Duodenal mucosa (tissue), 2 donors: Measurements from ENCODE around the gene BLVRB.
A peak's percentile ranks its signal among the peaks of the same experiment; 100 is the strongest.

ENCODE experiments used
- H3K27ac ChIP-seq: one replicate; pipeline ENCODE4 v1.7.0; 2013; ENCODE audit warnings: low read depth, low read length
- H3K27me3 ChIP-seq, 2 donors: one replicate each; pipeline ENCODE4 v1.7.0; 2013; ENCODE audit warnings: low read length in 2 of 2, control low read depth in 1 of 2; ENCODE audit not compliant: insufficient read depth in 2 of 2, control insufficient read depth in 1 of 2
- H3K36me3 ChIP-seq, 2 donors: one replicate each; pipeline ENCODE4 v1.7.0; 2013; ENCODE audit warnings: low read length in 2 of 2, control low read depth in 1 of 2; ENCODE audit not compliant: insufficient read depth in 2 of 2, control insufficient read depth in 1 of 2
- H3K4me1 ChIP-seq, 2 donors: one replicate each; pipeline ENCODE4 v1.7.0; 2013; ENCODE audit warnings: low read length in 2 of 2, control low read depth in 1 of 2; ENCODE audit not compliant: insufficient read depth in 2 of 2, control insufficient read depth in 1 of 2
- H3K4me3 ChIP-seq, 2 donors: one replicate each; pipeline ENCODE4 v1.7.0; 2013; ENCODE audit warnings: low read length in 2 of 2, low read depth in 1 of 2
- H3K9ac ChIP-seq, 2 donors: one replicate each; pipeline ENCODE4 v1.7.0; 2013; ENCODE audit warnings: low read length in 2 of 2, low read depth in 1 of 2
- H3K9me3 ChIP-seq, 2 donors: one replicate each; pipeline ENCODE4 v1.7.0; 2013; ENCODE audit warnings: low read length in 2 of 2, control low read depth in 1 of 2; ENCODE audit not compliant: control insufficient read depth in 1 of 2

Gene BLVRB

GRCh38 chr19:40417643-40417981, 47.9 kb downstream of the BLVRB start:
- H3K9me3 ChIP-seq = no peaks in the 10 kb centered on the region
- no peak overlapping the region for H3K4me3 ChIP-seq
- H3K36me3 ChIP-seq = peaks cover 3 to 5% of the 10 kb centered on the region in 2 donors
- no peak overlapping the region for H3K9ac ChIP-seq
- H3K27me3 ChIP-seq = no peaks in the 10 kb centered on the region
- H3K4me1 ChIP-seq = peaks cover 22 to 26% of the 10 kb centered on the region in 2 donors
- H3K27ac ChIP-seq = peak overlapping the region; percentile 65

GRCh38 chr19:40416918-40417642, 48.5 kb downstream of the BLVRB start:
- Histone ChIP-seq H3K9ac (peak overlapping the region in 1 of 2 donors; percentile 6), H3K36me3 (no peaks in the 10 kb centered on the region), H3K27me3 (no peaks in the 10 kb centered on the region), H3K4me3 (no peak overlapping the region), H3K27ac (peak overlapping the region; percentile 65), H3K4me1 (peaks cover 17 to 21% of the 10 kb centered on the region in 2 donors), H3K9me3 (no peaks in the 10 kb centered on the region)

- no peaks in the 10 kb centered on the region for H3K27me3 ChIP-seq
- H3K4me1 ChIP-seq = peaks cover 11 to 16% of the 10 kb centered on the region in 2 donors
- no peak overlapping the region for H3K9ac ChIP-seq
- no peaks in the 10 kb centered on the region for H3K9me3 ChIP-seq
- no peak overlapping the region for H3K27ac ChIP-seq
- H3K4me3 ChIP-seq = no peak overlapping the region
- H3K36me3 ChIP-seq = no peaks in the 10 kb centered on the region
Measured at GRCh38 chr19:40415768-40416167, 49.8 kb downstream of the BLVRB start.

GRCh38 chr19:40414542-40415535, 50.7 kb downstream of the BLVRB start:
- H3K36me3 ChIP-seq = no peaks in the 10 kb centered on the region
- no peak overlapping the region for H3K9ac ChIP-seq
- H3K4me3 ChIP-seq = no peak overlapping the region
- H3K27ac ChIP-seq = no peak overlapping the region
- H3K27me3 ChIP-seq = no peaks in the 10 kb centered on the region
- no peaks in the 10 kb centered on the region for H3K9me3 ChIP-seq
- peaks cover 11 to 16% of the 10 kb centered on the region in 2 donors for H3K4me1 ChIP-seq

- Histone ChIP-seq H3K4me1 (peaks cover 11 to 16% of the 10 kb centered on the region in 2 donors), H3K4me3 (no peak within 1 kb of the TSS), H3K27ac (no peak within 1 kb of the TSS), H3K9me3 (no peaks in the 10 kb centered on the region), H3K9ac (no peak within 1 kb of the TSS), H3K36me3 (no peaks in the 10 kb centered on the region), H3K27me3 (no peaks in the 10 kb centered on the region)
Measured at GRCh38 chr19:40413291-40413845, 52.2 kb downstream of the BLVRB start, which contains the start of gene PRX. Gene PRX, minus strand, starts transcription at chr19:40413378. Its CDS starts 5,446 bp downstream, at chr19:40407932.

GRCh38 chr19:40412866-40413265, 52.7 kb downstream of the BLVRB start:
- Histone ChIP-seq H3K9ac (no peak overlapping the region), H3K4me1 (peaks cover 13 to 16% of the 10 kb centered on the region in 2 donors), H3K27me3 (no peaks in the 10 kb centered on the region), H3K4me3 (no peak overlapping the region), H3K27ac (no peak overlapping the region), H3K36me3 (no peaks in the 10 kb centered on the region), H3K9me3 (no peaks in the 10 kb centered on the region)

- Histone ChIP-seq H3K27me3 (no peaks in the 10 kb centered on the region), H3K4me3 (no peak overlapping the region), H3K4me1 (peaks cover 8 to 9% of the 10 kb centered on the region in 2 donors), H3K36me3 (no peaks in the 10 kb centered on the region), H3K27ac (no peak overlapping the region), H3K9ac (no peak overlapping the region), H3K9me3 (no peaks in the 10 kb centered on the region)
Measured at GRCh38 chr19:40411958-40412499, 53.5 kb downstream of the BLVRB start.

- H3K27me3 ChIP-seq = no peaks in the 10 kb centered on the region
- no peak overlapping the region for H3K27ac ChIP-seq
- peaks cover 4 to 5% of the 10 kb centered on the region in 2 donors for H3K4me1 ChIP-seq
- no peak overlapping the region for H3K9ac ChIP-seq
- no peaks in the 10 kb centered on the region for H3K36me3 ChIP-seq
- no peaks in the 10 kb centered on the region for H3K9me3 ChIP-seq
- H3K4me3 ChIP-seq = no peak overlapping the region
Measured at GRCh38 chr19:40411125-40411842, 54.3 kb downstream of the BLVRB start.

GRCh38 chr19:40410030-40410389, 55.5 kb downstream of the BLVRB start:
- no peak overlapping the region for H3K27ac ChIP-seq
- no peaks in the 10 kb centered on the region for H3K27me3 ChIP-seq
- no peaks in the 10 kb centered on the region for H3K36me3 ChIP-seq
- no peak overlapping the region for H3K4me3 ChIP-seq
- peaks cover 0 to 4% of the 10 kb centered on the region in 2 donors for H3K4me1 ChIP-seq
- no peaks in the 10 kb centered on the region for H3K9me3 ChIP-seq
- H3K9ac ChIP-seq = no peak overlapping the region
